ENCODE measurements around the gene CDC6. TPM values are rescaled to one million over a fixed set of nuclear protein-coding genes. Genes with fewer than 3 reads are reported as not detected.

CDC6 gene
- total RNA-seq, 1 donor from 2014 or later: 1.4 TPM

DNA sequence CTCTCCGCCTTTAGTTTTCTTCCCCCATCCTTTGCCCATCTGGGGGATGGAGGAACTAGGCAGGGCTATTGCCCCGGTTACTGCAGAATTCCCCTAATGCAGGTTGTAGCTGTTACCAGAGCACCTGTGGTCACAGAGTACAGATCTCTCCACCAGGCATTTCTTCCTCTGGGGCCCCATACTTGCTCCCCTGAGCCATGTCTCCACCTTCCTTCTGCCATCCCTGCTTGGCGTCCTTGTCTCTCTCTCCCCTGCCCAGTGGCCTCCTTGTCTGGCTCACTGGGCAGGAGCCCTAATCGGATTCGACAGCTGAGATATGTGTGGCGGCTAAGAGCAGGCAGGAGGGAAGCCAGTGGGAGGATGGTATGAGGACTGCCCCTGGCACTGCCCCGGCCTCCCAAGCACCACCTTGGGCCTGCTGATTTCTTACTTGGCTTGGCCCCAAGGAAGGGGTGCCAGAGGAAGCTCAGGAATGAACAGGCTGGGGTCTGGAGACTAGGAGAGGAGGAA is 23.3 kb downstream of the CDC6 start:
- Histone ChIP-seq H3K4me3 (no peak overlapping the region), H3K4me1 (peaks cover 96% of the 10 kb centered on the region), H3K9me3 (no peaks in the 10 kb centered on the region), H3K27ac (peak overlapping the region; percentile 63), H3K27me3 (no peaks in the 10 kb centered on the region), H3K36me3 (no peaks in the 10 kb centered on the region)
- no peak for DNase-seq
- intact Hi-C loops (cut with DNase I): no loop called here
- TF ChIP-seq, protein P1, sequence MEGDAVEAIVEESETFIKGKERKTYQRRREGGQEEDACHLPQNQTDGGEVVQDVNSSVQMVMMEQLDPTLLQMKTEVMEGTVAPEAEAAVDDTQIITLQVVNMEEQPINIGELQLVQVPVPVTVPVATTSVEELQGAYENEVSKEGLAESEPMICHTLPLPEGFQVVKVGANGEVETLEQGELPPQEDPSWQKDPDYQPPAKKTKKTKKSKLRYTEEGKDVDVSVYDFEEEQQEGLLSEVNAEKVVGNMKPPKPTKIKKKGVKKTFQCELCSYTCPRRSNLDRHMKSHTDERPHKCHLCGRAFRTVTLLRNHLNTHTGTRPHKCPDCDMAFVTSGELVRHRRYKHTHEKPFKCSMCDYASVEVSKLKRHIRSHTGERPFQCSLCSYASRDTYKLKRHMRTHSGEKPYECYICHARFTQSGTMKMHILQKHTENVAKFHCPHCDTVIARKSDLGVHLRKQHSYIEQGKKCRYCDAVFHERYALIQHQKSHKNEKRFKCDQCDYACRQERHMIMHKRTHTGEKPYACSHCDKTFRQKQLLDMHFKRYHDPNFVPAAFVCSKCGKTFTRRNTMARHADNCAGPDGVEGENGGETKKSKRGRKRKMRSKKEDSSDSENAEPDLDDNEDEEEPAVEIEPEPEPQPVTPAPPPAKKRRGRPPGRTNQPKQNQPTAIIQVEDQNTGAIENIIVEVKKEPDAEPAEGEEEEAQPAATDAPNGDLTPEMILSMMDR (IDR thresholded peaks at IDR 0.05): no peak
- ATAC-seq: no peak

DNA sequence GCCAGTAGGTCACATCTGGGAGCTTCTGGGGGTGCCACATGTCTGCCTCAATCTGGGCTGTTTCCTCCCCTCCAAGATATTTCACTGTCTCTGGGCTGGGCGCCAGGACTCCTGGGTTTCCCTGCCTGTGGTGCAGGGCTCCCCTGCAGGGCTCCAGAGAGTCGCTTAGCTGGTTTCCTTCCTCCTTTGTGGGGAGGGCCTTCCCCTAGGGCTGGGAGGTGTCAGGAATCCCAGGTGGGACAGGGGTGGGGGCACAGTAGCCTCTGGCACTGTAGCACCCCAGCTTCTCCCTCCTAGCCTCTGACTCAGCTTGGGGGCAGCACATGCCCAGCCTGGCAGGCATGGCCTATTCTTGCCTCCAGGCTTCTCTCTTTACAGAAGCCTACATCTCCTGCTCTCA is 23.9 kb downstream of the CDC6 start:
- H3K27me3 ChIP-seq: no peaks in the 10 kb centered on the region
- peak; percentile 82 for DNase-seq
- no peak overlapping the region for H3K4me3 ChIP-seq
- peaks cover 96% of the 10 kb centered on the region for H3K4me1 ChIP-seq
- no peaks in the 10 kb centered on the region for H3K9me3 ChIP-seq
- H3K27ac ChIP-seq: peak overlapping the region; percentile 63
- TF ChIP-seq, protein P1 (IDR thresholded peaks at IDR 0.05): no peak
- intact Hi-C loops (cut with DNase I): no loop called here
- no peaks in the 10 kb centered on the region for H3K36me3 ChIP-seq
- ATAC-seq: peak; percentile 14

DNA sequence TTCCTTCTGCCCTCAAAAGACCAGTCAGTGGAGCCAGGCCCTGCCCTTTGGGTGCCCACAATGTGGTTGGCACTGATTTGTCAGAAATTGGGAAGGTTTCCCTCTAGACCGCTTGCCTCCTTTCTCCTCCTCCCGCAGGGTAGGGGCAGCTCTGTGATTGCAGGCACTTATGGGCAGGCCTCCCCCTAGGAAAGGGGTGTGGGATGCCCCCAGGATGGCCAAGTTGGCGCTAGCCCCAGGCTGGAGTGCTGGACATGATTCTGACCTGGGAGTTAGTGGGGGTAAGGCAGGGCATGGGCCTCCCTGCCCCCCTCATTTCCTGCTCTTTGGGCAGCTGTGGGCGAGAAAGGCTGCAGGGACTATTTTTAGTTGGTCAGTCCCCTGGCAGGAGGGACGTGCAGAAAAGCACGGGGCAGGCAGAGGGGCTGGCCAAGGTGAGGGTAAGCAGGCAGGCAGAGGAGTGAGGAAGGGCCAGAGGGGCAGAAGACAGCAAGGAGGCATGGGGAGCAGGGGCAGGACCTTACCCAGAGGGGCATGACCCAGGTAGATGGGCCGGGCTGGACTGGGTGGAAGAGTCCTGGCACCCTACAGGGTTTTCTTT is 24.6 kb downstream of the CDC6 start:
- no peaks in the 10 kb centered on the region for H3K36me3 ChIP-seq
- intact Hi-C loops (cut with DNase I): no loop called here
- ATAC-seq: no peak

DNA sequence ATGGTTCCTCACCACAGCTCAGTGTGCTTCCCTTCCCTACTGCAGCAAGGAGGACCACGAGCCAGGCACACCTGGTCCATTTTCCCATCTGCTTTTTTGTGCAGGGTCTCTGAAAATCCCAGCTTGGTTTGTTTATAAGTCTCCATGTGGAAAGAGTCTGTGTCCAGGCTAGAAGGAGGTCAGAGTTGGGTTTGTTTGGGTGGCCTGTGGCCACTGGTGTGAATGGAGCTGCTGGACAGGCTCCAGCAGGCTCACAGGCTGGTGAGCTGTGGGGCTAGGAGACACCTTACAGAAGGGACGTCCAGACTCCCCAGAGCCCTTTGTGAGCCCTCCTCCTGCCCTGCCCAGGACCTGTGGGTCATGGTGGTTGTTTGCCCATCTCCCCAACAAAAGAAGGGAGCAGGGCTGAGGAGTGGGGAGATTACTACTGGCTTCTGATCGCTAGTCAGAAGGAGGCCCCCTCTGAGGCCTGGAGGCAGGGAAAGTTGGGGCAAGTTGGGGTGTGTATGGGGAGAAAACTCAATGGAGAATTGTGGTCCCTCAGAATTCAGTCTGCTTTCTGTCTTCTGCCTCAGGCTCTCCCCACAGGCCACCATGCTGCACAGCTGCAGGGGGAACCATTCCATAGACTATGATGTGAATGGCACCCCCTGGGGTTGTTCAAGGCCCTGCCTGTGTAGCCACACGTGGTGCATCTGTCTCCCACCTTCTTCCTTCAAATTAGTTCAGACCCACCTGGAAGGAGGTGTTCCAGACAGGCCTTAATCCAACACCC is 25.4 kb downstream of the CDC6 start:
- Histone ChIP-seq H3K4me3 (no peak overlapping the region), H3K4me1 (peaks cover 91% of the 10 kb centered on the region), H3K36me3 (no peaks in the 10 kb centered on the region), H3K9me3 (no peaks in the 10 kb centered on the region), H3K27me3 (no peaks in the 10 kb centered on the region), H3K27ac (peak overlapping the region; percentile 63)
- ATAC-seq: no peak
- intact Hi-C loops (cut with DNase I): no loop called here
- TF ChIP-seq, protein P1 (IDR thresholded peaks at IDR 0.05): no peak
- no peak for DNase-seq

More for the DNA sequence above, 24.6 kb downstream of the CDC6 start:
- H3K4me3 ChIP-seq: no peak overlapping the region
- H3K27ac ChIP-seq: peak overlapping the region; percentile 63
- H3K4me1 ChIP-seq: peaks cover 96% of the 10 kb centered on the region
- DNase-seq: peak; percentile 68
- no peaks in the 10 kb centered on the region for H3K27me3 ChIP-seq
- H3K9me3 ChIP-seq: no peaks in the 10 kb centered on the region
- TF ChIP-seq, protein P1 (IDR thresholded peaks at IDR 0.05): no peak

DNA sequence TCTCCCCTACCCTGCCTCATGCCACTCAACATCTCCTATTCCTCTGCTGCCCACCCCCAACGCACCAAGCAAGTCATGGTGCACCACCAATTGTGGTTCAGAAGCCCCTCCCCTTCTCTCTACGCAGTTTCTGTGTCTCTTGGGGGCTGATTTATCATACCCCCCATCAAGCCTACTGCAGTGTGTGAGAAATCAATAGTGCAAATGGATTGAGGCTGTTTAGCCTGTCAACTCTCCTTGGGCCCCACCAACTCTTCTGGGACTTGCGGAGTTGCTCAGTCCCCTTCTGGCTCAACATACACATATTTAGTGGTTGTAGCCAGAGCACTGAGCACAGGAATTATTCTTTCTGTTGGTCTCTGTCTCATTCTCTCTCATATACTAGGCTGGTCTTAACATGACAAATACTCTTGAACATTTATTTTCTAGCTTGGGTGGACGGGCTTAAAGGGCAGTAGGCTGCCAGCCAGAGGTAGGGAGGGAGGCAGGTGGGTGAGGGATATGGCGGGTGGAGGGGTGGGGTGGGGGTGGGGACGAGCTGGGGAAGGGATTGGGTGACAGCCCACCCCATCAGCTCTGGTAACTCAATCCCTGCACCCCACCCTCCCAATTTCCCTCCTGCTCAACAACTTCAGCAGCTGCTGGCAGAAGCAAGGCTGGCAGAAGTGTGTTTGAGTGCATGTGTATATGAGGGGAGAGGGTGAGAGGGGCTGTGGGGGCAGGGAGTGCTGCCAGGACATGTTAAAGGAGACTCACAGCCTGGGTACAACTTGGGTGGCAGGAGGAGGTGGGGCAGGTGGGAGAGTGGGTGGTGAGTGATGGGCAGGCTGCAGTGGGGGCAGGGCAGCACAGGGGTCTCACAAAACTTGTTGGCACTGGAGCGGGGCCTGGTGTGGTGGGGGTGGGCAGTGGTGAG is 26.2 kb downstream of the CDC6 start:
- Histone ChIP-seq H3K9me3 (no peaks in the 10 kb centered on the region), H3K4me1 (peaks cover 83% of the 10 kb centered on the region), H3K36me3 (no peaks in the 10 kb centered on the region), H3K27ac (no peak overlapping the region), H3K27me3 (no peaks in the 10 kb centered on the region), H3K4me3 (no peak overlapping the region)
- ATAC-seq (no peak), DNase-seq (no peak)
- TF ChIP-seq, protein P1 (IDR thresholded peaks at IDR 0.05): no peak
- intact Hi-C loops (cut with DNase I): no loop called here
